GM19324 (cell line): ENCODE results near the gene RNGTT.
"Not testable (repeated sequence)": the region's sequence is repeated elsewhere in the genome, so short reads cannot be mapped to it uniquely, and the experiment has no call there.

Experiments used
- ATAC-seq: cut with Tn5 transposase; IDR thresholded peaks from one replicate; pipeline ENCODE4 v1.9.1; 2021; ENCODE audit warnings: mild to moderate bottlenecking, moderate library complexity; ENCODE audit not compliant: unreplicated experiment, low FRiP score

RNGTT gene

GRCh38 chr6:88914895-88915598 is 48.4 kb downstream of the RNGTT start:
- ATAC-seq = no peak

- no peak for ATAC-seq
Measured at GRCh38 chr6:88914180-88914579, 49.2 kb downstream of the RNGTT start.

- no peak for ATAC-seq
Measured at GRCh38 chr6:88913471-88913870, 49.9 kb downstream of the RNGTT start.

GRCh38 chr6:88910922-88911778 is 52.3 kb downstream of the RNGTT start:
- no peak for ATAC-seq

- no peak for ATAC-seq
Measured at GRCh38 chr6:88908598-88909548, 54.5 kb downstream of the RNGTT start.

- not testable (repeated sequence) for ATAC-seq
Measured at GRCh38 chr6:88907148-88907547, 56.3 kb downstream of the RNGTT start.

GRCh38 chr6:88899569-88900316 is 63.7 kb downstream of the RNGTT start:
- ATAC-seq = no peak

- no peak for ATAC-seq
Measured at GRCh38 chr6:88895911-88896310, 67.5 kb downstream of the RNGTT start.

- ATAC-seq = no peak
Measured at GRCh38 chr6:88890860-88891845, 72.3 kb downstream of the RNGTT start.

- no peak for ATAC-seq
Measured at GRCh38 chr6:88890394-88890793, 73.0 kb downstream of the RNGTT start.

- ATAC-seq = no peak
Measured at GRCh38 chr6:88884361-88884760, 79.1 kb downstream of the RNGTT start.

- ATAC-seq = no peak
Measured at GRCh38 chr6:88882536-88882935, 80.9 kb downstream of the RNGTT start.

- ATAC-seq = no peak
Measured at GRCh38 chr6:88881451-88881850, 82.0 kb downstream of the RNGTT start.

- no peak for ATAC-seq
Measured at GRCh38 chr6:88880021-88880420, 83.4 kb downstream of the RNGTT start.

- ATAC-seq = no peak
Measured at GRCh38 chr6:88877893-88878292, 85.5 kb downstream of the RNGTT start.

GRCh38 chr6:88872962-88873361 is 90.5 kb downstream of the RNGTT start:
- ATAC-seq = no peak

GRCh38 chr6:88871498-88871897 is 91.9 kb downstream of the RNGTT start:
- no peak for ATAC-seq

- no peak for ATAC-seq
Measured at GRCh38 chr6:88870717-88871330, 92.6 kb downstream of the RNGTT start.
